ENCODE results near the gene AKR1D1. TPM values are rescaled to one million over a fixed set of nuclear protein-coding genes. Genes with fewer than 3 reads are reported as not detected.
"Not testable (repeated sequence)": the region's sequence is repeated elsewhere in the genome, so short reads cannot be mapped to it uniquely, and the experiment has no call there.

Gene AKR1D1
- total RNA-seq, 4 donors from 2014 or later, result 0.39 TPM; not detected in 3

DNA sequence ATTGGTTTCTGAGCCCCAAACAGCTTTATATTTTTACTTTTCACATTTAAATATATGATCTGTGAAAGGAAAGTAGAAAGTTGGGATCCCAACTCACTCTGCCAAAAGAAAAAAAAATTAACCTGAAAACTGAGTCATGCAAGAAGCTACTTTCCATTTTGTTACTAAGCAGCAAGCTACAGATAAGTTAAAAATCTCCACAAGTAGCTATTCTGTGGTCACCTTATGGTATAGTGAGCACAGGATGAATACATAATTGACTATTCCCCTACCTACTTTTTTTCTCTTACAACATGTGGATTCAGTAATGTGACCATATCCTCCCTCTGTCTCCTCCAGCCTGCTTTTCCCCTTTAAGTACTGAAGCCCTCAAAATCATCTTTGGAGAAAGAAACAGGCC is 44.1 kb upstream of the AKR1D1 start:
- H3K9me3 ChIP-seq, result no peaks in the 10 kb centered on the region
- peaks cover 6% of the 10 kb centered on the region for H3K4me1 ChIP-seq
- peaks cover 12% of the 10 kb centered on the region for H3K27me3 ChIP-seq
- DNase-seq (ENCODE audit: low spot score in 2 of 2), result no peak
- H3K4me3 ChIP-seq, result no peak overlapping the region
- TF ChIP-seq, protein P1, sequence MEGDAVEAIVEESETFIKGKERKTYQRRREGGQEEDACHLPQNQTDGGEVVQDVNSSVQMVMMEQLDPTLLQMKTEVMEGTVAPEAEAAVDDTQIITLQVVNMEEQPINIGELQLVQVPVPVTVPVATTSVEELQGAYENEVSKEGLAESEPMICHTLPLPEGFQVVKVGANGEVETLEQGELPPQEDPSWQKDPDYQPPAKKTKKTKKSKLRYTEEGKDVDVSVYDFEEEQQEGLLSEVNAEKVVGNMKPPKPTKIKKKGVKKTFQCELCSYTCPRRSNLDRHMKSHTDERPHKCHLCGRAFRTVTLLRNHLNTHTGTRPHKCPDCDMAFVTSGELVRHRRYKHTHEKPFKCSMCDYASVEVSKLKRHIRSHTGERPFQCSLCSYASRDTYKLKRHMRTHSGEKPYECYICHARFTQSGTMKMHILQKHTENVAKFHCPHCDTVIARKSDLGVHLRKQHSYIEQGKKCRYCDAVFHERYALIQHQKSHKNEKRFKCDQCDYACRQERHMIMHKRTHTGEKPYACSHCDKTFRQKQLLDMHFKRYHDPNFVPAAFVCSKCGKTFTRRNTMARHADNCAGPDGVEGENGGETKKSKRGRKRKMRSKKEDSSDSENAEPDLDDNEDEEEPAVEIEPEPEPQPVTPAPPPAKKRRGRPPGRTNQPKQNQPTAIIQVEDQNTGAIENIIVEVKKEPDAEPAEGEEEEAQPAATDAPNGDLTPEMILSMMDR (IDR thresholded peaks at IDR 0.05), result no peak
- TF ChIP-seq POLR2A (IDR thresholded peaks at IDR 0.05), result no peak
- no peaks in the 10 kb centered on the region for H3K36me3 ChIP-seq
- H3K27ac ChIP-seq, result no peak overlapping the region

DNA sequence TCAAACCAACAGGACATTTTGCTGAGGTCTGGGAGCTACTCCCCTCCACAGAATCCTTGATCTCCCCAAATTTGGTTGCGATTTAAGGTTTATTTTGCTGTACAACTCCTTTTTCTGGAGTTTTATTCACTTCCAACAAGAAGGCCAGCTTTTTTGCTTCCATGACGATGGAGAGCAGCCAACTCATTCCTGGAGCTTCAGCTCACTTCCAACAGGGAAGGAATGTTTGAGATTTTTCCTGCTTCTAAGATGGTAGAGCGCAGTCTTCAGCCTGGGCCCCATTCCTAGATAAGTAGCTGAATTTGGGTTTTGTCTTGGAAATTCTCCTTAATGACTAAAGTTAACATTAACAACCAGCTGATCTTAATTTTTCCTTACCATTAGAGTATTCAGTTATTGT is 43.5 kb upstream of the AKR1D1 start:
- H3K9me3 ChIP-seq, result no peaks in the 10 kb centered on the region
- no peak for DNase-seq (ENCODE audit: low spot score in 2 of 2)
- TF ChIP-seq POLR2AphosphoS5 (IDR thresholded peaks at IDR 0.05) (no peak), EP300 (IDR thresholded peaks at IDR 0.05) (no peak), POLR2A (IDR thresholded peaks at IDR 0.05) (no peak)
- TF ChIP-seq, protein P1 (IDR thresholded peaks at IDR 0.05), result no peak
- 81% methylated on average over 3 of the region's 3 CpGs for WGBS
- no peaks in the 10 kb centered on the region for H3K36me3 ChIP-seq
- peaks cover 7% of the 10 kb centered on the region for H3K27me3 ChIP-seq
- no peak overlapping the region for H3K27ac ChIP-seq
- H3K4me1 ChIP-seq, result peaks cover 6% of the 10 kb centered on the region
- no peak overlapping the region for H3K4me3 ChIP-seq

DNA sequence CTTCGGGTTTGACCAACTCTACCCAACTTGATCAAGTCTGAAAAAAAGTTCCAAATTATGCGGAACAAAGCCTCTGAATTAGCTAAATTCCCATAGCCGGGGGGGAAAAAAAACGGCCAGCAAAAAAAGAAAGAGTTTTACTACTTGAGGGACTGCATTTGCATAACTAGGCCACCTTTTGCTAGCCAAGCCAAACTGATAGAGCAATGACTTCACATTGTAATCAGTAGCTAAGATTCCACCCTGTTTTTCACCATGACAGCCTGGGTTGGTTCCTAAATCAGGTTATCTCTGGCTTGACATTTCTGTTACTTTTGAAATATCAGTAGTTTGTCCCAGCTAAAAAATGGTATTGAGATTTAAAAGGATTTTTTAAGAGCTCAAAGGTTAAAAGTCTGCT is 43.0 kb upstream of the AKR1D1 start:
- TF ChIP-seq POLR2A (IDR thresholded peaks at IDR 0.05), result no peak
- TF ChIP-seq EP300 (IDR thresholded peaks at IDR 0.05), result no peak
- no peak for TF ChIP-seq POLR2AphosphoS5 (IDR thresholded peaks at IDR 0.05)
- TF ChIP-seq, protein P1 (IDR thresholded peaks at IDR 0.05), result no peak
- peaks cover 6% of the 10 kb centered on the region for H3K27me3 ChIP-seq
- H3K4me1 ChIP-seq, result peaks cover 6% of the 10 kb centered on the region
- no peaks in the 10 kb centered on the region for H3K36me3 ChIP-seq
- DNase-seq (ENCODE audit: low spot score in 2 of 2), result no peak
- no peaks in the 10 kb centered on the region for H3K9me3 ChIP-seq
- no peak overlapping the region for H3K27ac ChIP-seq
- no peak overlapping the region for H3K4me3 ChIP-seq
- 80% methylated on average over 4 of the region's 4 CpGs for WGBS

DNA sequence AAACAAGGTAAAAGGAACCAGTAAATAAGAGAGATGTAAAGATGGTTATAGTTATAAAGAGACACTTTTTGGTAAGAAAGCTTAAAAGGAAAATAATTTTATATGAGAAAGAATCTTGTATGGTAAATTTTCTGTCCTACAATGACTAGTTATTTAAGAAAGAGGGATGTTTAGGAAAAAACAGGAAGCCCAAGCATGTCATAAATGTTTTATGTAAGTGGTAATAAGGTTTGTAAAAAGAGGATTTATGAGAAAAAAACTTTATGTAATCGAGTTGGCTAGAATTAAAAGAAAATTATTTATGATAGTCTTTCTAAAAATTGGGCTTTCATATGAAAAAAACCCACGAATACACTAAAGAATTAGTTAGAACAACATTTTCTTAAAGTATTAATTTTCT is 40.1 kb upstream of the AKR1D1 start:
- TF ChIP-seq POLR2A (IDR thresholded peaks at IDR 0.05) (no peak), EP300 (IDR thresholded peaks at IDR 0.05) (no peak), POLR2AphosphoS5 (IDR thresholded peaks at IDR 0.05) (no peak)
- TF ChIP-seq, protein P1 (IDR thresholded peaks at IDR 0.05), result no peak
- WGBS, result 63% methylated on average over 2 of the region's 2 CpGs
- DNase-seq (ENCODE audit: low spot score in 2 of 2), result no peak
- Histone ChIP-seq H3K27ac (no peak overlapping the region), H3K36me3 (no peaks in the 10 kb centered on the region), H3K4me1 (no peaks in the 10 kb centered on the region), H3K9me3 (no peaks in the 10 kb centered on the region), H3K4me3 (no peak overlapping the region), H3K27me3 (peaks cover 6% of the 10 kb centered on the region)

DNA sequence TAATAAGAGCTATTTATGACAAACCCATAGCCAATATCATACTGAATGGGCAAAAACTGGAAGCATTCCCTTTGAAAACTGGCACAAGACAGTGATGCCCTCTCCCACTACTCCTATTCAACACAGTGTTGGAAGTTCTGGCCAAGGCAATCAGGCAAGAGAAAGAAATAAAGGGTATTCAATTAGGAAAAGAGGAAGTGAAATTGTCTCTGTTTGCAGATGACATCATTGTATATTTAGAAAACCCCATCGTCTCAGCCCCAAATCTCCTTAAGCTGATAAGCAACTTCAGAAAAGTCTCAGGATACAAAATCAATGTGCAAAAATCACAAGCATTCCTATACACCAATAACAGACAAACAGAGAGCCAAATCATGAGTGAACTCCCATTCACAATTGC is 36.2 kb upstream of the AKR1D1 start:
- not testable (repeated sequence) for H3K9me3 ChIP-seq; H3K4me1 ChIP-seq; H3K36me3 ChIP-seq; DNase-seq (ENCODE audit: low spot score in 2 of 2); H3K27ac ChIP-seq; H3K4me3 ChIP-seq; H3K27me3 ChIP-seq
- 78% methylated on average over 1 of the region's 1 CpG for WGBS

DNA sequence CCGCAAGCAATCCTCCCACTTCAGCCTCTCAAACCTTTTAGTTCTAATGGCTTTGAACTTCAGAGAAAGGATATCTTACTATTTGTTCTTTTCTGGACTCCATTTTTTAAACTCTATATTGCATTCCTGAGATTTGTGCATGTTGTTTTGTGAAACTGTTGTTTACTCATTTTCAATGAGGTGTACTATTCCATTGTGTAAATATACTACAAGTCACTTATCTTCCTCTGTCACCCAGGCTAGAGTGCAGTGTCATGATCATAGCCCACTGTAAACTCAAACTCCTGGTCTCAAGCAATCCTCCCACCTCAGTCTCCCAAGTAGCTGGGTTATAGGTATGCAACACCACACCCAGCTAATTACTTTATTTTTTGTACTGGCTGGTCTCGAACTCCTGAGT is 31.4 kb upstream of the AKR1D1 start:
- Histone ChIP-seq H3K36me3 (no peaks in the 10 kb centered on the region), H3K27ac (no peak overlapping the region), H3K4me3 (no peak overlapping the region), H3K27me3 (no peaks in the 10 kb centered on the region), H3K9me3 (no peaks in the 10 kb centered on the region), H3K4me1 (no peaks in the 10 kb centered on the region)
- 91% methylated on average over 2 of the region's 2 CpGs for WGBS
- DNase-seq (ENCODE audit: low spot score in 2 of 2), result no peak
- no peak for TF ChIP-seq POLR2AphosphoS5 (IDR thresholded peaks at IDR 0.05)
- TF ChIP-seq POLR2A (IDR thresholded peaks at IDR 0.05), result no peak
- TF ChIP-seq, protein P1 (IDR thresholded peaks at IDR 0.05), result no peak
- TF ChIP-seq EP300 (IDR thresholded peaks at IDR 0.05), result no peak
